ENCODE measurements around the gene ADAMTS2.

Gene ADAMTS2

DNA sequence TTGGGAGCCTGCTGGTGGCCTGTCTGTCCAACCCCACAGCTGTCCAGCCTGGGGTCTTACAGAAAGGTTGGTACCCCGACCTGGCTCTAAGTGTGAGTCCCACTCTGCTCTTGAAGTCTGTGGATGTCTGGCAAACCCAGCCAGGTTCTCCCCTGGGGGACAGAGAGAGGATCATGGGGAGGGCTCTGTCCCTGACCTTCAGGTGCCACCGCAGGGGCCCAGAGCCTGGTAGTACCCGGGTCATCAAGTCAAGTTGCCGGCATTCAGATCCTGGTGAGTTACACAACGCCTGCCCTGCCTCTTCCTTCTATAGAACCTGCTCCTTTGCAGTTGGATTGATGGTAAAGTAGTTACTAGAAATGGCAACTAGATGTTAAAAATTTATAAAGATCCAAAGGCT is 66.7 kb downstream of the ADAMTS2 start:
- DNase-seq (no peak), ATAC-seq (no peak)

DNA sequence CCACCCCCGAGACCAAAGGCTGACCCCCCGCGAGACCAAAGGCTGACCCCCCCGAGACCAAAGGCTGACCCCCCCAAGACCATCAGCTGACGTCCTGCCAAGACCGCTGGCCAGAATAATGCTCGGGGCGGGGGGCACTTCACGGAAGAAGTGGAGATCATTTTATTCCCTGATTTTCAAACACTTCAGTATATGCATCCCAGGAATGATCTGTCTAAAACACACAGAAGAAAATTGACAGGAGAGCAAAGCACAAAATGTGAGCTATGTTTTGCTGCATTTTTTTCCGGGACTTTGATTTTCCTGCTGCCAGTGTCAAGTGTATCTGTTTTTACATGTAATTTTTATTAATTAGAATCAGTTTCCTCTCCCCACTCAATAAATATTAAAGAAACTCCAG is 67.1 kb downstream of the ADAMTS2 start:
- no peak for ATAC-seq
- DNase-seq = no peak

DNA sequence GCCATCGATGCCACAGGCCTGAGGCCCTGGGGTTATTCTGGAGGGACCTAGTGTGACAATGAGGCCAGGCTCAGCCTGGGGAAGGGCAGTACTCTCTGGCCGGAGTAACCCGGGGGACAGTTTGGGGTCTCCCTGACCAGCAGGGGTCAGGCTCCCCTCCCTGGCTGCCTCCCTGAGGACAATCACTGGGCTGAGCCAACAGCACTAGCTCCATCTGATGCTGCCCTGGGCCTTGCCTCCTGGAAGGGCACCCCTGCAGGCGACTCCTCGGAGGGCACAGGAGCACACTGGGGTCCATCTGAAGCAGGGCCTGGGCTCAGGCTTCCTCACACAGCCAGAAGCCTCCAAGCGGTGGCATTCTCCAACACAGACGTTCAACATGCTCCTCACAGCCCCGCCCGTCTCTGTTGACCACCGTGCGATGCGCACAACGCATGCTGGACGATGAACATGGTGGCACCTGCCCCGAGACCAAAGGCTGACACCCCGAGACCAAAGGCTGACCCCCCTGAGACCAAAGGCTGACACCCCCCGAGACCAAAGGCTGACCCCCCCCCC is 68.3 kb downstream of the ADAMTS2 start:
- DNase-seq (no peak), ATAC-seq (no peak)

DNA sequence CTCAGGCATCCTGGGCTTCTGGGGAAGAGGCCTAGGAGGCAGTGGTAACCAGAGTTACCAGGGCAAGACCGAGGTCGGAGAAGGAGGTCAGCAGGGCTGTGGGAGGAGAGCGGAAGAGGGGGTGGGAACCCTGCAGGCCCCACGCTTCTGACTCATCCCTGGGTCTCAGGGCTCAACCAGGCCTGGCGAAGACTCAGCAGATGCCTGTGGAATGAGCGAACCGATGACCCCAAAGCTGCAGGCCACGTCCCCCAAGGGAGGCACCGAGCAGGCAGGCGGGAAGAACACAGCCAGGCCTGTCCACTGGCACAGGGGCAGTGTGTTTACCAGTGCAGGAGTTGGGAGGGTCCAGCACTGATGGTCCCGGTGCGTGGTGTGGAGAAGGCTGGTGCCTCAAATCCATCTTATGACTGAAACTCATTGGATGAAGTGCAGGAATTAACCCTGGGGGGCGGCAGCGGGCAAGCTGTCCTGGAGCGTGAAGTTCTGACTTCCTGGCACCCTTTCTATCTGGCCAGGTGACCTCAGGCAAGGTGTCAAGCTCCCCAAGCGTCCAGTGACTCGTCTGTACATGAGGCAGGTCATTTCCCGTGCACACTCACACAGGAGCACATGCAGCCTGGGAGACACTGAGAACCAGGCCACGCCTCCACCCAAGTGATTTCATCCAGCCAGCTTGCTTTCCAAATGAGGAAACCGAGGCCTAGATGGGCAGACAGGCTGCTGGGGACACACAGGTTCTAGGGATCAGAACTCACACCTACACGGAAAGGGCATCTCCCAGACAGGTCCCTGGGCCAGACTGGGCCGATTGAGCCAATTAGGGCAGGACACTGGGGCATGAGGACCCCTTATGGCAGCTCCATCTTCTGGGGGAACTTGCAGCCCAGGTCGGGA is 69.1 kb downstream of the ADAMTS2 start:
- DNase-seq (no peak), ATAC-seq (no peak)

DNA sequence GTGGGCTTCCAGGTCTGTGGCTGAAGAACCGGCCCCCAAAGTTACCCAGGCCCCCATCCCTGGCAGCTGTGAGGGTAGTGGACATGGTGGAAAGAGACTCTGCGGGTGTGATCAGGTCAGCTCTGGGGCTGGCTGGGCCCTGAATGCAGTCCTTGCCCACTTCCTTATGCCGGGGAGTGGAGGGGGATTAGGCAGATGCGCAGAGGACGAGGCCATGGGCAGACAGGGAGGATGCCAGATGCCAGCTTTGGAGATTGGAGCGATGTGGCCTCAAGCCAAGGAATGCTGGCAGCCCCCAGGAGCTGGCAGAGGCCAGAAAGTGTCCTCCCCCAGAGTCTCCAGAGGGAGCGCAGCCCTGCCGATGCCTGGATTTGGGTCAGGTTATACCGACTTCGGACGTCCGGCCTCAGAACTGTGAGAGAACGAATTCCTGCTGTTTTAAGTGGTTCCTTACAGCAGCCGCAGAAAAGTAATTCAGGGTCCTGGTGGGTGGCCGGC is 69.8 kb downstream of the ADAMTS2 start:
- no peak for ATAC-seq
- DNase-seq = no peak

DNA sequence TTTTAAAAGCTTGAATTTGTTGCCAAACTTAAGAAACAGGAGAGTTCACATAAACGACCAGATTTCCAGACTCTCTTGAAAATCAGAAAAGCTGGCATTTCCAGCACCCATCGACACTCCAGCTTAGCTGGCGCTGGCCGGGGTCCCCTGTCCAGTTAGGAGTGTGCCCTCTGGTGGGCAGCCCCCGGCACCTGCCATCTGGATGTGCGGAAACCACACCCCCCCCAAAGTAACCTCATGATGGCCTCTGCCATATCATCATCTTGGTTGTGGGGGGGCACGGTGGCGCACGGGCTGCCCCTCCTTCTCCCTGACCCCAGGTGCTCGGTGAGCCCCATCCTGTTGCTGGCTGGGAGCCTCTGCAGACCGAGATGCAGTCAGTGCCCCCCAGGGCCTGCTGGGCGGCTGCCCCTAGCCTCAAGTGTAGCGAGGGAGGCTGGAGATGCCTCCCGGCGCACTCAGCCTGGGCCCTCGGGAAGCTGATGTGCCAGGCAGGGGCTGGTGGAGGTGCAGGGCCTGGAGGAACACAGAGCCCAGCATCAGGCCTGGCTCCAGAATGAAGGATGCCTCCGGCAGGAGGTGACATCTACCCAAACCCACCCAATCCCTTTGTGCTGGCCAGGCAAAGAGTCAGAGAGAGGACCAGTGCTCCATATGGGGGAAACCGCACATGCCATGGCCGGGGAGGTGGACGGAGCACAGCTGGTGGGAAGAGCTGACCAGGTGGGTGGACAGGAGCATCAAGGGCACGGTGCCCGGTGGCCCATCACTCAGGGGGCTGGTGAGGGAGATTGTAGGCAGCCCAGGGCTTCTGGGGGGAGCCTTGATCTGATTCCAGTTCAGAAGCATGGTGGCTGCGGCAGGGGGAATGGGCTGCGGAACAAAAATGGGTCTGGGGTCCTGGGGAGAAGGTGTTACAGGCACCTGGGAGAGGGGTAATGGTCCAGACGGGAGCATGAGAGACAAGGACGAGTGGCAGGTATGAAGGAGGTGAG is 70.6 kb downstream of the ADAMTS2 start:
- no peak for ATAC-seq
- no peak for DNase-seq

DNA sequence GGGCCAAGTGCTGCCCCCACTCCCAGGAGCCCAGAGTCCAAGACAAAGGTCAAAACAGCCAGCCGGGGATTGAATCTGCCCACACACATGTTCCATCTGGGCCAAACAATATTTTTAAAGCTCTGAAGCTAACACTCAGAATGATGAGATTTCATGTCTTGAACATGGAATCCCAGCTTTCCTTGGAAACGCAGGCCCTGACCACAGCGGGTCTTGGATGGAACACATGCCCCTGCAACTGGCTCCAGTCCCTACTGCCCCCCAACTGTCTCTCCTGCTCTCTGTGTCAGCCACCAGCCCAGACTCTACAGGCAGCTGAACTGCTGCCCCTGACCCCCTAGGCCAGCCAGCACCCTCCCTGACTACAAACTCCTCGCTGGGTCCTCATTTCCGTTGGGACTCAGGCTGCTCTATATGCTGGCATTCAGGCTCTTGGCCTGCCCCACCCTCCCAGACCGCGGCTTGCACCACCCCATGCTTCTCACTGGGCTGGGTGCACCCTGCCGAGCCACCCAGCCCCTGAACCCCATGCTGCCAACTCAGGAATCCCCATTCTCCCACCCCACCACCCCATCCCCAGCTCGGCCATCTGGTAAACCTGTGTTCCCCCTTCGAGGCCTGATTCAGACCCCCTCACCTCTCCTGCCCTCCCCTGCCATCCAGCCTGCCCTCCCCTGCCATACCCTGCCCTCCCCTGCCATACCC is 71.7 kb downstream of the ADAMTS2 start:
- DNase-seq (no peak), ATAC-seq (no peak)

DNA sequence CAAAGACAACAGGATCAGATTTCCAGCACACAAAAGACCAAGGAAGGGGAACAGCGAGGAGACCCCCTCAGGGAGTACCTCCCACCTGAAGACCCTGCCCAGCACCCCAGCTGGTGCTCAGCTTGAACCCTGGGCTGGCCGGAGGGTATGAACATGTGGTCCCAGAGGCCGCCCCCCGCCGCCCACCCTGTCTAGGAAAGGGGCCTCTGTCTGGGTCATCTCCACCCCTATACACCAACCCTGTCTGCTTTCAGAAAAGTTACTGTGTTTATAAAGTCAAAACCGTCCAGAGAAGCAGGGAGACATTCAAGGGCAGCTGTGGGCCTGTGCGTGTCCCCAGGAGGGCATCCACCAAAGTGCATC is 72.2 kb downstream of the ADAMTS2 start:
- DNase-seq = no peak
- ATAC-seq = no peak

DNA sequence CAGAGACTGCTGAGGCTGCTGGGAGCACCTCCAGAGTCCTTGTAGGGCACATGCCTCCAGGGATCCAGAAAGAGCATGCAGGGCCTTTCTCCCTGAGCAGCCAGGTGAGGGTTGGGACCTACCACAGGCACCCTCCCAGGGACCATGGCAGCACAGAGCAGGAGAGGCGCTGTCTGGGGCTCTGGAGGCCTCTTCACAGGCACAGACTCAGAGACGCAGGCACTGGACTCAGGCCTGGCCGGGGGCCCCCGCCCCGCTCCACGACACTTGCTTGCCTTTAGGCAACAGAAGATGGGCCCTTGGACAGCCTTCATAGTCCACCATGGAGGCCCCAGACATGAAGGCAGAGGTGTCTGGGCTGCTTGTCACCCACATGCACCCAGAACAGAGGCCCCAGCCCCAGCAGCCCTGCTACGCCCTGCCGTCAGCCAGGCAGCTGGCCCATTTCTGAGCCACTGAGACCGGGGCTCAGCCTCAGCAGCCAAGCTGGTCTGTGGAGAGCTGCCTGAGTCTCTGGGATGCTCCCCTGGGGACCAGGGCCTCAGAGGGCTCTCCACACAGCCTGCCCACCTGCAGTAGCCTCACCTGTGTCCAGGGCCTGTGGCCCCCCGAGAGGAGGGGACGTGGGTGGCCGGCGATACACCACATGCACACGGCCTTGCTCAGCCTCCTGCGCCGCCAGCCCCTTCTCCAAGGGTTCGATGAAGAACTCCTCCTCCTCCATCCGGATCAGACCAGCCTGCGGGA is 72.8 kb downstream of the ADAMTS2 start:
- DNase-seq = no peak
- ATAC-seq = no peak

DNA sequence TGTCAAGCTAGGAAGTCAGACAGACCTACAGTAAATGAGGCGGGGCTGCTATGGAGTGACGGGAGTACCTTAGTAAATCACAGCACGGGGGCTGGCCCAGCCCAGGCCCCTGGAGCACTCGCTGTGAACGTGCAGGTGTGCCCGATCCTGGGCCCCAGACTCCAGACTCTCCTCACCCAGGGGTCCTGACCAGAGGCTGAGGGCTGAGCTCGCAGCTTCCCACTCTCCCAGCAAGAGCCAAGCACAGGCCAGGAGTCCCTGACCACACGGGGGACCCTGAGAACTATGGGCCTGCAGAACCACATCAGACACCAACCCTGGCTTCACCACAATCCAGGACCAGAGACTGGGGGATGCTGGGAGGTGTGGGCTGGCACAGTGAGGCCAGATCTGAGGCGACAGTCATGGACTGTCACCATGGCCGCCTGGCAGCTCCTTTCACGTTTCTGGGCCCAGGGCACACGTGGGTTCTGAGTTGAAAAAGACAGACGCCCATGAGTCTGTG is 73.4 kb downstream of the ADAMTS2 start:
- DNase-seq = no peak
- no peak for ATAC-seq

DNA sequence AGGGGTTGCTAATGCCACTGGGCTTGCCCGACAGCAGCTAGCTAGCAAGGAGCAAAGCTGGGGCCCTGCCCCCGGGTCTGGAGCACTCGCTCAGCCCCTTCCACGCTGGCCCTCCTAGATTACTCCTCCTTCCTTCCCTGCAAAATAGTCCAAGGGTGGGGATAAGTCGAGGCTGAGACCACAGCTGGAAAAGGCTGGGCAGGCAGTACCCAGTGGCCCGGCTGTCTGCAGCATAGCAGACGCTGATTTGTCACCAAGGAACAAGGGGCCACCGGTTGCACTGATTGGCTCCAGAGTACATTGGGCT is 73.9 kb downstream of the ADAMTS2 start:
- ATAC-seq (no peak), DNase-seq (no peak)

DNA sequence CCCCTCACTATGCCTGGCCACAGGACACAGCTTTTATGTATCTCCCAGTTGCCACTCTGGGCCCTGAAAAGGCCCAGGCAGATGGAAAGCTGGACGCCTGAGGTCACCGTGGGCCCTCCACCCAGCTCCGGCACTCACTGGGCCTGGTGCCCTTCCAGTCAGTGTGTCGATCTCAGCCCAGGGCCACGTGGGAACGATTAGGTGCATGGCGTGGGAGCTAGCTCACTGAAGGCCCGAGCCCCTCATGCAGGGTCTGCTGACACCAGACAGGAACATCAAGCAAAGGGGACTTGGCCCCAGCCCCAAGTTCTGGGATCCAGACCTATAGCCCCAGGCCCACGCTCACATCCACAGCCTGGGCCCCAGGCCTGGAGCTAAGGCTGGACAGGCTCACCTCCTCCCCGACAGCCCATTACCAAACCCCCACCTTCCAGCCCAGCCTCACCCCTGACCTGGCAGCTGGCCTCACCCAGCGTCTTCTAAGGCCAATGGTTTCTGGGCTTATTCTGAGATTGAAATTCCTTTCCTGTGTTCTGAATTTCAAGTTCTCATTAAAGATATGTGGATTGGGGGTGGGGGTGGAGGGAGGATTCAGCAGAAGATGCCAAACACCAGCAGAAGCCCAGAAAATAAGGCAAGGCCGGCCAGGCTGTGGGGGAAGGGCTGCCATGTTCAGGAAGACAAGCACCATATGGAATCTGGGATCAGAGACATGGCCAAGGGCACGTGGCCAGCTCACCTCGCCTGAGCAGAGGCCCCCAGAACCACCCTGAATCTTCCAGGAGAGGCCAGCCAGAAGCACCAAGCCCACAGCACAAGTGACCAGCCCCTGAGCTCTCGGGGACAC is 74.5 kb downstream of the ADAMTS2 start:
- ATAC-seq (no peak), DNase-seq (no peak)

DNA sequence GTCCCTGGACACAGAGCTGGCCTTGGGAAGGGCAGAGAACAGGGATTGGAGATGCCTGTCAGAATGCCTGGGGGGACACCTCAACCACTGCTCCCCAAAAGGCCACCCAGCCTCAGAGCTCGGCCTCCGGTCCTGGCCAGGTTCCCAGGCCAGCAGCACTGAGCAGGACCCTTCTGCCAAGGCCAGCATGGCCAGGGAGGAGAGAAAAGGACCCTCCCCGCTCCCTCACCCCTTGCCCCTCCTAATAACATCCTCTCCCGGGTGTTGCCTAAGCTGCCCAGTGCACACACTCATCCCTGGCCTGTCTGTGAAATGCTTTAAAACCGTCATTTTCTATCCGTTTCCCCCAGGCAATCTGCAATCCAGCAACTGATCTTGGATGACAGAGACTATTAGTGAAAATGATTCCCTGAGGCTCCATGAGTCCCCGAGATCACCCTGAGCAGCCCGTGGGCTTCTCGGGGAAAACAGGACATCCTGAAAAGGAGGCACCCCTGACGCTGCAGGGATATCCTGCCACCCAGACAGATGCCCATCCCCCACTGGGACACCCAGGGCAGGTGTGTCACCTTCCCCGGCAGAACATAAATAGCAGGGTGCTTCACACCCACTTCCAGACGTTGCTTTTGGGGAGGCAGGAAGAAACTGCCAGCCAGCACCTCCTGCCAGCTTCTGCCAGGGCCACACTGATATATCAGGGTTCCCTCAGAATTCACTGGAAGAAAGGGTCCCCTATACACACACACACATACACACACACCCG is 75.3 kb downstream of the ADAMTS2 start:
- no peak for DNase-seq
- ATAC-seq = no peak

DNA sequence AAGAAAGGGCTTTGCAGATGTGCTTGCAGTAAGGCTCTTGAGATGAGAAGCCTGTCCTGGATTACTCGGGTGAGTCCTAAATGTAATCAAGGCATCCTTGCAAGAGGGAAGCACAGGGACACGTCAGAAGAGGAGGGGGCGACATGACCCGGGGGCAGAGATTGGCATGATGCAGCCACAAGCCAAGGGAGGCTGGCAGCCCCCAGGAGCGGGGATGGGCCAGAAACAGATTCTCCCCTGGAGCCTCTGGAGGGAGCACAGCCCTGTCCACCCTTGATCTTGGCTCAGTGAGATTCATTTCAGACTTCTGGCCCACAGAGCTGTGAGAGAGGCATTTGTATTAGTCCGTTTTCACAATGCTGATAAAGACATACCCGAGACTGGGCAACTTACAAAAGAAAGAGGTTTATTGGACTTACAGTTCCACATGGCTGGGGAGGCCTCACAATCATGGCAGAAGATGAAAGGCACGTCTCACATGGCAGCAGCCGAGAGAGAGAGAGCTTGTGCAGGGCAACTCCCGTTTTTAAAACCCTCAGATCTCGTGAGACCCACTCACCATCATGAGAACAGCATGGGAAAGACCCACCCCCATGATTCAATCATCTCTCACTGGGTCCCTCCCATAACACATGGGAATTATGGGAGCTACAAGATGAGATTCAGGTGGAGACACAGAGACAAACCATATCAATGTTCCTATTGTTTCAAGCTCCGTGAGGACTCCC is 76.1 kb downstream of the ADAMTS2 start:
- ATAC-seq = no peak
- no peak for DNase-seq

DNA sequence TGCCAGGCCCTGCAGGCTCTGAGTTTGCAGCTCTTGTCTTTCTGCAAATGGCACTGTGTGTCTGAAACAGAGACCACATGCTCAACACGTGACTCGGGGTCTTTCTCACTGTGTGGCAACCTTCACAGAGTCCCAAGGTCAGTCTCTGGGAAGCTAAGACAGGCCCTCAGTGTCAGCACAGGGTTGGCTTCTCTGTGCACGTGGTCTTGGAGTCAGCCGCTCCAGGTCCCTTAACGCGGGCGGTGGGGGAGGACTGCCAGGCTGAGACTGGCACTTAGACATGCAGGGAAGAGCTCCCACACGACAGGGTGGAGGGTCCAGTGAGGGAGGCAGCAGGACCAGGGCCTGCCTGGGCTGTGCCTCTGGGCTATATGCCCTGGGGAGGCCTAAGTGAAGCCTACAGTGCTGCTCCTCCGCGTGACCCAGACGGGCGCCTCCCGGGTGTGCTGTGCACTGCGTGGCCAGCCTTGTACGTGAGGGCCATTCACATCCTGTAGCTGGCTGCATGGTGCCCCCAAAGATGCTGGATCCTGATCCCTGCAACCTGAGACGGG is 76.8 kb downstream of the ADAMTS2 start:
- DNase-seq (no peak), ATAC-seq (no peak)

DNA sequence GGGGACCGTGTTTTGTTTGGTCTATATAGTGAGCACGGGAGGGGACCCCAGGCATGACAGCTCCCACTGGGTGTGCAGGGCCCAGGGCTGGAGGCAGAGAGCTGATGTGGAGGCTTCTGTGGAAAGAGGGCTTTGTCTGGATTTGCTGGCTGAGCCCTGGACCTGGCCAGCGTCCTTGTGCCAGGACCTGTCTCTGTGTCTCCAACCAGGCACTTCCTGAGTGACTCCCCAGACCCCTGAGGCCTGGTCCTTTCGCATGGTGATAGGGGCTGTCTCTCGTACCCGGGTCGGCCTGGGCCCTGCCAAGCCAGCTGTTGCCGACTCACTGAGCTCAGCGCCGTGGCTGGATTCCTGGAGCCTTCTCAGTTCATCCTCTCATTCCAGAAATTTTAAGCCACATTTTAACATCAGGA is 77.6 kb downstream of the ADAMTS2 start:
- no peak for DNase-seq
- no peak for ATAC-seq

DNA sequence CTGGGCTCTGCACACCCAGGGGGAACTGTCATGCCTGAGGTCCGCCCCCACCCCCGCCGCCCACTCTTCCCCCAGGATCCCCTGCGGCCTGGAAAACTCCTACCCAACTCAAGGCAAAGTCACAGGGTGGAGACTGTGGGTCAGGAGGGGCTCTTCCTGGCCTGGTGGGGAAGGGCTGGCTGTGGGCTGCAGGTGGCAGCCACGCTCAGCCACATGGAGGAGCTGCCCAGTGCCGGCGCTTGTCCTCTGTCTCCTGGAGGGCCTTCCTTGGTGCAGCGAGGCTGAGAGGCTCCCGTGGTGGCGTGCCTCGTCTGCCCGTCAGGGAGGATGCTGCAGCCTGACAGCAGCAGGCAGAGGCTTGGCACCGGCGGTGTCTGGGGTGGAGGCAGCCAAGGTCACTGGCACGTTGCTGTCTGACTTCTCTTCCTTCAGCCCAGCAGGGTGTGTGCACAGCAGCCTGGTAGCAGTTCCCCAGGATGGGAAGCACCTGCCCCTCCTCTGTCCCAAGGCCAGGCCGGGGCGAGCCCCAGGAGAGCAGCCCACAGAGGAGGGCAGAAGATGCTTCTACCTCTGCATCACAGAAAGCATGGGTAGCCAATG is 78.1 kb downstream of the ADAMTS2 start:
- ATAC-seq (no peak), DNase-seq (no peak)

All from stimulated activated naive CD8-positive, alpha-beta T cell treated with anti-CD3 and anti-CD28 coated beads, Interleukin-15, Interleukin-2, amounts not matched to agents 100 U/mL and 50 U/mL, for 24 hours (primary cell).